Peyer's patch (tissue), 4 donors: ENCODE measurements around the gene TBPL2.

Source experiments
- POLR2A ChIP-seq, 2 donors: fragments of 450-650 bp; IDR thresholded peaks; one replicate each; pipeline ENCODE4 v1.5.1; 2017; ENCODE audit warnings: antibody characterized with exemption in 2 of 2, mild to moderate bottlenecking in 2 of 2, moderate library complexity in 2 of 2
- TF ChIP-seq, protein P1 (sequence below), 6 experiments: fragments of 450-650 bp in 4 of 6; fragments of 200-600 bp in 2 of 6; sonication (generic) in 1 of 6; IDR thresholded peaks; one replicate each; pipeline ENCODE4 v1.5.1; 2017 to 2019; ENCODE audit warnings: antibody characterized with exemption in 6 of 6, mild to moderate bottlenecking in 3 of 6, moderate library complexity in 1 of 6

DNA sequence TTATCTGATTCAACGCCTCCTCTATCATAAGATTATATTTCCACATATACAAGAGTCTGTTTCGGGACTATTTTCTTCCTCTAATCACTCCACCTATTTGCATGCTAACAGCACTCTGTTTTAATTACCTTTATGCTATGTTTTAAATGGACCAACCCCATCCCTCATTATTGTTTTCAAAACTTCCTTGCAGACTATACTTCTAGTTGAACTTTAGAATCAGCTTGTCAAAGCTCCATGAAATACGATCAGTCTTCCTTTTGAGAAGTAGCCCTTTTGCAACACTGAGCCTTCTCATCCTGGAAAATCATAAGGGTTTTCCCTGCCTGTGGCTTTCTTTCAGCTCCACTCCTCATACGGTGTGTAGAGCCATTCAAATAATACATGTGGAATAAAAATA, 65.6 kb downstream of the TBPL2 start:
- TF ChIP-seq, protein P1, sequence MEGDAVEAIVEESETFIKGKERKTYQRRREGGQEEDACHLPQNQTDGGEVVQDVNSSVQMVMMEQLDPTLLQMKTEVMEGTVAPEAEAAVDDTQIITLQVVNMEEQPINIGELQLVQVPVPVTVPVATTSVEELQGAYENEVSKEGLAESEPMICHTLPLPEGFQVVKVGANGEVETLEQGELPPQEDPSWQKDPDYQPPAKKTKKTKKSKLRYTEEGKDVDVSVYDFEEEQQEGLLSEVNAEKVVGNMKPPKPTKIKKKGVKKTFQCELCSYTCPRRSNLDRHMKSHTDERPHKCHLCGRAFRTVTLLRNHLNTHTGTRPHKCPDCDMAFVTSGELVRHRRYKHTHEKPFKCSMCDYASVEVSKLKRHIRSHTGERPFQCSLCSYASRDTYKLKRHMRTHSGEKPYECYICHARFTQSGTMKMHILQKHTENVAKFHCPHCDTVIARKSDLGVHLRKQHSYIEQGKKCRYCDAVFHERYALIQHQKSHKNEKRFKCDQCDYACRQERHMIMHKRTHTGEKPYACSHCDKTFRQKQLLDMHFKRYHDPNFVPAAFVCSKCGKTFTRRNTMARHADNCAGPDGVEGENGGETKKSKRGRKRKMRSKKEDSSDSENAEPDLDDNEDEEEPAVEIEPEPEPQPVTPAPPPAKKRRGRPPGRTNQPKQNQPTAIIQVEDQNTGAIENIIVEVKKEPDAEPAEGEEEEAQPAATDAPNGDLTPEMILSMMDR (IDR thresholded peaks at IDR 0.05): no peak
- TF ChIP-seq POLR2A (IDR thresholded peaks at IDR 0.05): no peak
